ENCODE data around the gene RNF26.

- TF ChIP-seq SPI1 (IDR thresholded peaks at IDR 0.05; ENCODE audit: low read depth, low read length) = no peak
- no peak for TF ChIP-seq TAF1 (IDR thresholded peaks at IDR 0.05; ENCODE audit: low read depth, low read length)
- TF ChIP-seq POLR2A (IDR thresholded peaks at IDR 0.05; ENCODE audit: low read depth, low read length) = no peak
- TF ChIP-seq POLR2AphosphoS5 (IDR thresholded peaks at IDR 0.05; ENCODE audit: low read depth, low read length) = no peak
- TF ChIP-seq PAX5 (IDR thresholded peaks at IDR 0.05; ENCODE audit: insufficient read depth, low read length, severe bottlenecking) = no peak
These were observed 4.1 kb upstream of the RNF26 start for GRCh38 chr11:119330237-119330636.
